HCT116 (cell line): ENCODE data around the gene RNF144B. TPM values are rescaled to one million over a fixed set of nuclear protein-coding genes. Genes with fewer than 3 reads are reported as not detected.

Experiments
- ATAC-seq: fragments of 200-7000 bp; cut with Tn5 transposase; 2 replicates; pipeline ENCODE4 v1.9.1; 2020; ENCODE audit warnings: mild to moderate bottlenecking, moderate library complexity
- BruUV-seq: library from RNA; stranded (reverse); fragments of 400-500 nt; replicated peaks from 2 replicates; lab custom pipeline; 2021; lab: Mats Ljungman, UMichigan
- CTCF ChIA-PET: fragments of 300-600 bp; sonication (Branson Sonifier 250); formaldehyde crosslinking; loops from one replicate; lab custom pipeline; 2021; ENCODE audit warnings: antibody characterized with exemption; lab: Charles Lee
- POLR2A ChIA-PET: fragments of 300-600, 350-600 bp; sonication (Branson Sonifier 250); formaldehyde crosslinking; loops from one replicate; lab custom pipeline; 2021; ENCODE audit warnings: antibody characterized with exemption; lab: Charles Lee
- RAD21 ChIA-PET, 2 experiments: fragments of 300-600 bp; sonication (Branson Sonifier 250); formaldehyde crosslinking; loops; one replicate each; lab custom pipeline; 2023; ENCODE audit warnings: low total read pairs in 2 of 2; ENCODE audit not compliant: uncharacterized antibody in 2 of 2, unreplicated experiment in 2 of 2, low non-redundant PET in 1 of 2; lab: Charles Lee
- DNase-seq: peaks from one replicate; pipeline ENCODE4 v3.0.0-alpha.2; 2010; ENCODE audit warnings: low read depth, low spot score
- H2AFZ ChIP-seq: fragments of 200-600 bp; shearing (Covaris generic), sonication (generic); 2 replicates; pipeline ENCODE4 v1.6.1; 2017; ENCODE audit warnings: low read depth, mixed run types, mixed read lengths, antibody characterized with exemption, low read length; ENCODE audit not compliant: poor library complexity, severe bottlenecking
- H3K27ac ChIP-seq: 2 replicates; pipeline ENCODE4 v1.5.1; 2012; ENCODE audit warnings: low read depth, low read length
- H3K27me3 ChIP-seq: fragments of 200-600 bp; sonication (generic); 2 replicates; pipeline ENCODE4 v1.6.1; 2016; ENCODE audit warnings: mixed run types, low read length, mixed read lengths; ENCODE audit not compliant: insufficient read depth
- H3K36me3 ChIP-seq, 2 experiments: fragments of 200-500 bp in 1 of 2; fragments of 200-600 bp in 1 of 2; sonication (Bioruptor generic) in 1 of 2; sonication (generic) in 1 of 2; 2 replicates each; pipeline versions ENCODE4 v1.5.1 to v1.6.1; 2014 to 2016; ENCODE audit warnings: low read length in 2 of 2, inconsistent platforms in 1 of 2, mixed read lengths in 1 of 2, mixed run types in 1 of 2; ENCODE audit not compliant: insufficient read depth in 2 of 2, control insufficient read depth in 1 of 2
- H3K4me1 ChIP-seq, 2 experiments: fragments of 200-600 bp in 1 of 2; sonication (generic) in 1 of 2; 2 replicates each; pipeline versions ENCODE4 v1.5.1 to v1.6.1; 2012 to 2017; ENCODE audit warnings: low read length in 2 of 2, inconsistent platforms in 1 of 2, mild to moderate bottlenecking in 1 of 2, mixed read lengths in 1 of 2, mixed run types in 1 of 2, moderate library complexity in 1 of 2; ENCODE audit not compliant: insufficient read depth in 2 of 2, control insufficient read depth in 1 of 2
- H3K4me2 ChIP-seq: fragments of 200-600 bp; sonication (generic); 2 replicates; pipeline ENCODE4 v1.6.1; 2017; ENCODE audit warnings: mixed run types, low read length, mixed read lengths
- H3K4me3 ChIP-seq, 2 experiments: fragments of 200-600 bp in 1 of 2; sonication (generic) in 1 of 2; replicated peaks in 1 of 2; 2 replicates each; pipeline ENCODE4 v1.5.1; 2011 to 2016; ENCODE audit warnings: low read length in 2 of 2, control low read depth in 1 of 2, low read depth in 1 of 2, mild to moderate bottlenecking in 1 of 2, mixed read lengths in 1 of 2, mixed run types in 1 of 2
- H3K79me2 ChIP-seq: fragments of 200-600 bp; sonication (generic); 2 replicates; pipeline ENCODE4 v1.6.1; 2017; ENCODE audit warnings: mild to moderate bottlenecking, mixed run types, low read length, moderate library complexity, mixed read lengths; ENCODE audit not compliant: insufficient read depth
- H3K9ac ChIP-seq: fragments of 200-600 bp; sonication (generic); 2 replicates; pipeline ENCODE4 v1.6.1; 2016; ENCODE audit warnings: low read length, mixed read lengths
- H3K9me2 ChIP-seq: fragments of 200-600 bp; sonication (generic), shearing (Covaris generic); 2 replicates; pipeline ENCODE4 v1.6.1; 2017; ENCODE audit warnings: mixed run types, mild to moderate bottlenecking, moderate library complexity; ENCODE audit not compliant: insufficient read depth
- H3K9me3 ChIP-seq, 2 experiments: fragments of 200-500 bp in 1 of 2; fragments of 200-600 bp in 1 of 2; sonication (Bioruptor generic) in 1 of 2; sonication (generic) in 1 of 2; 2 replicates each; pipeline ENCODE4 v1.6.1; 2014 to 2017; ENCODE audit warnings: low read length in 2 of 2, mixed read lengths in 2 of 2, inconsistent platforms in 1 of 2, low read depth in 1 of 2, mild to moderate bottlenecking in 1 of 2, mixed run types in 1 of 2, moderate library complexity in 1 of 2; ENCODE audit not compliant: control insufficient read depth in 1 of 2, insufficient read depth in 1 of 2
- H4K20me1 ChIP-seq: fragments of 200-600 bp; sonication (generic), shearing (Covaris generic); 2 replicates; pipeline ENCODE4 v1.6.1; 2017; ENCODE audit warnings: mixed run types, mild to moderate bottlenecking, moderate library complexity; ENCODE audit not compliant: insufficient read depth
- CTCF ChIP-seq, 3 experiments: fragments of 200-600 bp in 1 of 3; sonication (generic) in 1 of 3; IDR thresholded peaks in 2 of 3; conservative IDR thresholded peaks in 1 of 3; 2 replicates each; pipeline ENCODE4 v1.5.1; 2012 to 2017; ENCODE audit warnings: low read depth in 2 of 3, low read length in 2 of 3, antibody characterized with exemption in 1 of 3, borderline replicate concordance in 1 of 3, control low read depth in 1 of 3, mild to moderate bottlenecking in 1 of 3, mixed read lengths in 1 of 3, mixed run types in 1 of 3, moderate library complexity in 1 of 3; ENCODE audit not compliant: insufficient read depth in 1 of 3
- MAX ChIP-seq: IDR thresholded peaks from 2 replicates; pipeline ENCODE4 v1.6.1; 2012
- POLR2AphosphoS5 ChIP-seq: IDR thresholded peaks from 2 replicates; pipeline ENCODE4 v1.6.1; 2011; ENCODE audit warnings: mild to moderate bottlenecking, low read depth, low read length, moderate library complexity
- RAD21 ChIP-seq: IDR thresholded peaks from 2 replicates; pipeline ENCODE4 v1.6.1; 2012; ENCODE audit warnings: low read depth, mild to moderate bottlenecking
- SIN3A ChIP-seq: IDR thresholded peaks from 2 replicates; pipeline ENCODE4 v1.6.1; 2012; ENCODE audit warnings: low read depth
- SRF ChIP-seq: IDR thresholded peaks from 2 replicates; pipeline ENCODE4 v1.6.1; 2012; ENCODE audit warnings: low read depth
- TCF7L2 ChIP-seq: IDR thresholded peaks from 2 replicates; pipeline ENCODE4 v1.7.0; 2011; ENCODE audit warnings: borderline replicate concordance, inconsistent platforms; ENCODE audit not compliant: insufficient read depth, insufficient read length; ENCODE audit errors: extremely low read depth
- ZFX ChIP-seq: fragments of 450-650 bp; IDR thresholded peaks from 2 replicates; pipeline ENCODE4 v1.6.1; 2017
- intact Hi-C: fragments of 100-400 bp; cut with micrococcal nuclease; formaldehyde crosslinking; loops from 2 replicates; pipeline ENCODE4 v1.10.0; 2022
- total RNA-seq: library from RNA; stranded (reverse); gene quantifications from one replicate; pipeline ENCODE4 v1.2.1, GENCODE V29; 2021; ENCODE audit not compliant: unreplicated experiment

RNF144B gene
- total RNA-seq, 1 experiment from 2014 or later: 2.1 TPM

DNA sequence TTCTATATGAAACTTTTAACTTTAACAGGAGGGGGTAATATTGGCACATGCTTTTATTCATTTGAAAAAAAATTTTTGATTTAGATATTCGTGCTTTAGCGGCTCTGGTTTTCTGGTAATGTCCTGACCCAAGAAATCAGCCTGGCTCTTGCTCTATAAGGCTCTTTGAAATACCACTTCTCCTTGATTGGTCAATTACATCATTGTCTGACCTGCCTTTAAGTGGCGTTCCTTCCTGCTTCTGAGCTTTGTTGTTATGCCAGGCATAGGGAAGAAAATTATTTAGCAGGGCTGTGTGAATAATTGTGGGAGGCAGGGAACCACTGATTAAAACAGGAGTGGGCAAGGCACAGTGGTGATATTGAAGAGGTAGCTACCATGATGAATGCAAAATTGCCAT is 3.9 kb downstream of the RNF144B start:
- Histone ChIP-seq H4K20me1 (no peaks in the 10 kb centered on the region), H3K27me3 (no peaks in the 10 kb centered on the region), H3K4me1 (peaks cover 9 to 14% of the 10 kb centered on the region in 2 experiments), H3K4me3 (no peak overlapping the region), H3K27ac (no peak overlapping the region), H3K9ac (no peak overlapping the region), H3K79me2 (no peaks in the 10 kb centered on the region), H2AFZ (no peak overlapping the region), H3K9me2 (no peaks in the 10 kb centered on the region), H3K36me3 (no peaks in the 10 kb centered on the region), H3K9me3 (no peaks in the 10 kb centered on the region), H3K4me2 (no peak overlapping the region)
- no peak for DNase-seq
- RAD21 ChIA-PET: no interaction called here
- intact Hi-C loops: no loop called here
- no peak for ATAC-seq
- POLR2A ChIA-PET: no interaction called here
- CTCF ChIA-PET: no interaction called here
- no TSS peak for BruUV-seq
- TF ChIP-seq MAX (no peak), TCF7L2 (no peak), ZFX (no peak), POLR2AphosphoS5 (no peak), SRF (no peak)

- Histone ChIP-seq H3K9me3 (no peaks in the 10 kb centered on the region), H3K79me2 (no peaks in the 10 kb centered on the region), H3K4me1 (peaks cover 6 to 9% of the 10 kb centered on the region in 2 experiments), H3K4me2 (no peak overlapping the region), H3K27ac (no peak overlapping the region), H3K9ac (no peak overlapping the region), H2AFZ (no peak overlapping the region), H3K36me3 (no peaks in the 10 kb centered on the region), H3K4me3 (no peak overlapping the region), H3K27me3 (no peaks in the 10 kb centered on the region), H3K9me2 (no peaks in the 10 kb centered on the region), H4K20me1 (no peaks in the 10 kb centered on the region)
- no TSS peak for BruUV-seq
- ATAC-seq (peak; percentile 46; the same call in 1 of the 2 replicates), DNase-seq (no peak)
- ChIA-PET RAD21 (no interaction called here), CTCF (no interaction called here), POLR2A (no interaction called here)
- intact Hi-C loops: no loop called here
- peak in 1 of 3 experiments; percentile 17; a peak in 1 of 6 replicates for TF ChIP-seq CTCF (IDR thresholded peaks at IDR 0.05 in 2 of 3, conservative IDR thresholded peaks at IDR 0.05 in 1 of 3; ENCODE audit: borderline replicate concordance in 1 of 3, insufficient read depth in 1 of 3, low read depth in 2 of 3, low read length in 2 of 3)
- TF ChIP-seq SIN3A: no peak
- peak; percentile 17; the same call in 1 of the 2 replicates for TF ChIP-seq RAD21
These were observed 5.3 kb downstream of the RNF144B start for GRCh38 chr6:18392346-18392877.
